SJCRH30 (cell line): ENCODE data around the gene TRMT61A. TPM values are rescaled to one million over a fixed set of nuclear protein-coding genes. Genes with fewer than 3 reads are reported as not detected.

Source experiments
- DNase-seq, 2 experiments: peaks; one replicate each; pipeline ENCODE4 v3.0.0-alpha.2; 2015 to 2020
- H3K27ac ChIP-seq: fragments of 250-450 bp; sonication (Bioruptor Pico); 2 replicates; pipeline ENCODE4 v1.5.1; 2020; ENCODE audit warnings: mild to moderate bottlenecking, moderate library complexity
- H3K27me3 ChIP-seq: fragments of 250-450 bp; sonication (Bioruptor Pico); 2 replicates; pipeline ENCODE4 v1.5.1; 2020; ENCODE audit warnings: mild to moderate bottlenecking, moderate library complexity
- H3K36me3 ChIP-seq: fragments of 250-450 bp; sonication (Bioruptor Pico); 2 replicates; pipeline ENCODE4 v1.5.1; 2020; ENCODE audit warnings: mild to moderate bottlenecking, moderate library complexity
- H3K4me1 ChIP-seq: fragments of 250-450 bp; sonication (Bioruptor Pico); 2 replicates; pipeline ENCODE4 v1.5.1; 2020; ENCODE audit warnings: mild to moderate bottlenecking, moderate library complexity
- H3K4me3 ChIP-seq: fragments of 250-450 bp; sonication (Bioruptor Pico); 2 replicates; pipeline ENCODE4 v1.5.1; 2020; ENCODE audit warnings: mild to moderate bottlenecking, moderate library complexity
- H3K9me3 ChIP-seq: fragments of 250-450 bp; sonication (Bioruptor Pico); replicated peaks from 2 replicates; pipeline ENCODE4 v1.5.1; 2020; ENCODE audit warnings: mild to moderate bottlenecking, moderate library complexity
- total RNA-seq: library from RNA; depleted of rRNA; stranded (reverse); fragments of >200 nt; shearing (Covaris generic); gene quantifications from 2 replicates; pipeline ENCODE4 v1.2.3, GENCODE V29; 2014

The TRMT61A gene
- total RNA-seq, 1 experiment from 2014 or later: 18.7 TPM

- Histone ChIP-seq H3K27ac (peak overlapping the region; percentile 6; the same call in 1 of the 2 replicates), H3K4me3 (no peak overlapping the region), H3K9me3 (no peaks in the 10 kb centered on the region), H3K27me3 (no peaks in the 10 kb centered on the region), H3K36me3 (no peaks in the 10 kb centered on the region), H3K4me1 (peaks cover 19% of the 10 kb centered on the region)
- DNase-seq: no peak
Measured at GRCh38 chr14:103550451-103551337, 21.7 kb downstream of the TRMT61A start.

- Histone ChIP-seq H3K36me3 (no peaks in the 10 kb centered on the region), H3K9me3 (no peaks in the 10 kb centered on the region), H3K4me1 (peaks cover 19% of the 10 kb centered on the region), H3K27ac (no peak overlapping the region), H3K27me3 (no peaks in the 10 kb centered on the region), H3K4me3 (no peak overlapping the region)
- DNase-seq: no peak
Measured at GRCh38 chr14:103551338-103551762, 22.4 kb downstream of the TRMT61A start.

- Histone ChIP-seq H3K4me1 (peaks cover 19% of the 10 kb centered on the region), H3K9me3 (no peaks in the 10 kb centered on the region), H3K27me3 (no peaks in the 10 kb centered on the region), H3K27ac (no peak overlapping the region), H3K4me3 (no peak overlapping the region), H3K36me3 (peaks cover 3% of the 10 kb centered on the region; the same call in 1 of the 2 replicates)
- no peak for DNase-seq
Measured at GRCh38 chr14:103552011-103552845, 23.2 kb downstream of the TRMT61A start.

- no peak for DNase-seq
- peaks cover 20% of the 10 kb centered on the region for H3K4me1 ChIP-seq
Measured at GRCh38 chr14:103552846-103553210, 23.8 kb downstream of the TRMT61A start.

GRCh38 chr14:103555559-103556337 is 26.8 kb downstream of the TRMT61A start:
- Histone ChIP-seq H3K36me3 (peaks cover 30% of the 10 kb centered on the region), H3K27me3 (no peaks in the 10 kb centered on the region), H3K9me3 (no peaks in the 10 kb centered on the region), H3K4me1 (peaks cover 13% of the 10 kb centered on the region), H3K27ac (no peak overlapping the region), H3K4me3 (no peak overlapping the region)
- DNase-seq: no peak

More at GRCh38 chr14:103552846-103553210, 23.8 kb downstream of the TRMT61A start:
- peaks cover 9% of the 10 kb centered on the region; the same call in 1 of the 2 replicates for H3K36me3 ChIP-seq
- H3K27ac ChIP-seq: no peak overlapping the region
- H3K27me3 ChIP-seq: no peaks in the 10 kb centered on the region
- H3K9me3 ChIP-seq: no peaks in the 10 kb centered on the region
- H3K4me3 ChIP-seq: no peak overlapping the region

- Histone ChIP-seq H3K27me3 (no peaks in the 10 kb centered on the region), H3K4me3 (no peak overlapping the region), H3K27ac (no peak overlapping the region; the same call in 1 of the 2 replicates), H3K9me3 (no peaks in the 10 kb centered on the region), H3K36me3 (peaks cover 31% of the 10 kb centered on the region), H3K4me1 (peaks cover 14% of the 10 kb centered on the region)
- DNase-seq: no peak
Measured at GRCh38 chr14:103556946-103557758, 28.2 kb downstream of the TRMT61A start.

GRCh38 chr14:103558071-103558882 is 29.3 kb downstream of the TRMT61A start:
- no peaks in the 10 kb centered on the region for H3K9me3 ChIP-seq
- peaks cover 14% of the 10 kb centered on the region for H3K4me1 ChIP-seq
- peaks cover 31% of the 10 kb centered on the region for H3K36me3 ChIP-seq
- H3K27me3 ChIP-seq: no peaks in the 10 kb centered on the region
- H3K27ac ChIP-seq: peak overlapping the region; percentile 58
- DNase-seq: peak; percentile 59 to 67
- H3K4me3 ChIP-seq: no peak overlapping the region

GRCh38 chr14:103559766-103560165 is 30.8 kb downstream of the TRMT61A start:
- H3K9me3 ChIP-seq: no peaks in the 10 kb centered on the region
- H3K4me3 ChIP-seq: no peak overlapping the region
- DNase-seq: no peak
- no peak overlapping the region for H3K27ac ChIP-seq
- peaks cover 31% of the 10 kb centered on the region for H3K36me3 ChIP-seq
- peaks cover 14% of the 10 kb centered on the region for H3K4me1 ChIP-seq
- no peaks in the 10 kb centered on the region for H3K27me3 ChIP-seq

- H3K4me3 ChIP-seq: peak overlapping the region; percentile 94
- no peak overlapping the region for H3K27ac ChIP-seq
- no peaks in the 10 kb centered on the region for H3K27me3 ChIP-seq
Measured at GRCh38 chr14:103560691-103561090, 31.7 kb downstream of the TRMT61A start.

GRCh38 chr14:103561381-103562178 is 32.6 kb downstream of the TRMT61A start:
- peaks cover 14% of the 10 kb centered on the region for H3K4me1 ChIP-seq
- H3K27ac ChIP-seq: peak overlapping the region; percentile 71
- H3K27me3 ChIP-seq: no peaks in the 10 kb centered on the region
- no peaks in the 10 kb centered on the region for H3K9me3 ChIP-seq
- H3K36me3 ChIP-seq: peaks cover 31% of the 10 kb centered on the region
- H3K4me3 ChIP-seq: peak overlapping the region; percentile 94
- DNase-seq: peak; percentile 55 to 60

More at GRCh38 chr14:103560691-103561090, 31.7 kb downstream of the TRMT61A start:
- peaks cover 31% of the 10 kb centered on the region for H3K36me3 ChIP-seq
- no peaks in the 10 kb centered on the region for H3K9me3 ChIP-seq
- peaks cover 14% of the 10 kb centered on the region for H3K4me1 ChIP-seq
- no peak for DNase-seq

GRCh38 chr14:103562179-103562428 is 33.1 kb downstream of the TRMT61A start:
- H3K4me1 ChIP-seq: peaks cover 14% of the 10 kb centered on the region
- peaks cover 29% of the 10 kb centered on the region for H3K36me3 ChIP-seq
- H3K4me3 ChIP-seq: peak overlapping the region; percentile 94
- peak overlapping the region; percentile 71 for H3K27ac ChIP-seq
- H3K9me3 ChIP-seq: no peaks in the 10 kb centered on the region
- peak in 1 of 2 experiments; percentile 57 for DNase-seq
- H3K27me3 ChIP-seq: no peaks in the 10 kb centered on the region

- peak; percentile 90 to 92 for DNase-seq
- Histone ChIP-seq H3K27me3 (no peaks in the 10 kb centered on the region), H3K27ac (peak within 1 kb of the TSS; percentile 71), H3K4me1 (peaks cover 14% of the 10 kb centered on the region), H3K9me3 (no peaks in the 10 kb centered on the region), H3K36me3 (peaks cover 24% of the 10 kb centered on the region), H3K4me3 (peak within 1 kb of the TSS; percentile 94)
Measured at GRCh38 chr14:103562429-103563225, 33.6 kb downstream of the TRMT61A start, which contains the start of the genes BAG5 and COA8. Gene BAG5 (minus strand): TSS chr14:103562657. CDS start chr14:103561164, 1,493 bp downstream. Gene COA8 (plus strand): TSS chr14:103562960. CDS start chr14:103563002, 42 bp downstream.
